K562 (cell line): Measurements from ENCODE around the gene GCNT2.

Experiments
- CAMTA2 ChIP-seq: fragments of 250-450 bp; sonication (Bioruptor Pico); conservative IDR thresholded peaks from 2 replicates; pipeline ENCODE4 v1.5.1; 2022
- GTF2F1 ChIP-seq: IDR thresholded peaks from 2 replicates; pipeline ENCODE4 v1.6.1; 2011; ENCODE audit warnings: low read depth, low read length, improper control_type of control experiment
- HDAC3 ChIP-seq: fragments of 450-650 bp; IDR thresholded peaks from 2 replicates; pipeline ENCODE4 v1.6.1; 2018; ENCODE audit warnings: borderline replicate concordance, mild to moderate bottlenecking, moderate library complexity; ENCODE audit not compliant: partially characterized antibody
- JUNB ChIP-seq: fragments of 450-650 bp; formaldehyde crosslinking; conservative IDR thresholded peaks from 2 replicates; pipeline ENCODE4 v1.4.0; 2020; ENCODE audit warnings: mild to moderate bottlenecking
- MAFF ChIP-seq: IDR thresholded peaks from 2 replicates; pipeline ENCODE4 v1.6.1; 2012; ENCODE audit warnings: low read length, improper control_type of control experiment
- NFYB ChIP-seq: IDR thresholded peaks from 2 replicates; pipeline ENCODE4 v1.6.1; 2011; ENCODE audit warnings: mild to moderate bottlenecking, moderate library complexity; ENCODE audit not compliant: insufficient read length; ENCODE audit errors: extremely low read depth
- NONO ChIP-seq, 2 experiments: fragments of 200-400 bp in 1 of 2; fragments of 450-650 bp in 1 of 2; formaldehyde crosslinking in 1 of 2; IDR thresholded peaks; 2 replicates each; pipeline ENCODE4 v1.6.1; 2017; ENCODE audit warnings: low read depth in 2 of 2, mild to moderate bottlenecking in 2 of 2, moderate library complexity in 2 of 2, low read length in 1 of 2
- POLR2A ChIP-seq: fragments of 450-650 bp; conservative IDR thresholded peaks from 2 replicates; pipeline ENCODE4 v1.6.1; 2016
- POLR2AphosphoS2 ChIP-seq: IDR thresholded peaks from 2 replicates; pipeline ENCODE4 v1.6.1; 2012; ENCODE audit warnings: low read length, improper control_type of control experiment
- YY1 ChIP-seq, 3 experiments: IDR thresholded peaks; 2 replicates each; pipeline ENCODE4 v1.6.1; 2011; ENCODE audit warnings: low read length in 2 of 3, mild to moderate bottlenecking in 2 of 3, moderate library complexity in 2 of 3, borderline replicate concordance in 1 of 3, control low read depth in 1 of 3, low read depth in 1 of 3; ENCODE audit not compliant: insufficient read depth in 3 of 3, insufficient replicate concordance in 2 of 3, control insufficient read depth in 1 of 3, insufficient read length in 1 of 3; ENCODE audit errors: extremely low read depth in 1 of 3
- ZFX ChIP-seq: sonication (generic); formaldehyde crosslinking; IDR thresholded peaks from 2 replicates; pipeline ENCODE4 v1.8.0; 2022; ENCODE audit warnings: mild to moderate bottlenecking, missing genetic modification reagents, moderate library complexity
- ZNF277 ChIP-seq: fragments of 250-450 bp; sonication (Bioruptor Pico); IDR thresholded peaks from 2 replicates; pipeline ENCODE4 v1.8.0; 2022; ENCODE audit warnings: inconsistent platforms, mild to moderate bottlenecking, moderate library complexity, borderline replicate concordance
- ZSCAN29 ChIP-seq: fragments of 450-650 bp; IDR thresholded peaks from 2 replicates; pipeline ENCODE4 v1.6.1; 2017
- TF ChIP-seq, protein P1 (sequence below): sonication (generic); formaldehyde crosslinking; IDR thresholded peaks from 2 replicates; pipeline ENCODE4 v1.8.0; 2022; ENCODE audit warnings: missing genetic modification reagents, mild to moderate bottlenecking, borderline replicate concordance

DNA sequence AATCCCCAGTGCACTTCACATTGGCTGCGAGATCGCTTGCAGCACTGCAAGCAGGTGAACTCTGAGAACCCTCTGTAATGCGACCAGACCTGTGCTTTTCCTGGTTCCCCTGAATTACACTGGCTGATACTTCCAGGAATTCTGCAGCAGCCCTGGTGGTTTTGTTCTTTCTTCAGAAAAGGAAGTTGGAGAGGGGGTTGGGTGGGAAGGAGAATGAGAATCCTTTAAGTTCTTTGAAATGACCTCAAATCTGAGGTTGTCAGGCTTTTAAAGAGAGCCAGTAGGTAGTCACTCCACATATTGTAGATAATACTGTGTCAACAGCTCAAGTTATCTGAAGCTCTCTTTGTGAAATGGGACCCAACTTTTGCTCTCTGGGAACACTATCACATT lies 62.4 kb downstream of the GCNT2 start:
- TF ChIP-seq MAFF (no peak), YY1 (IDR thresholded peaks at IDR 0.05; ENCODE audit: borderline replicate concordance in 1 of 3, control insufficient read depth in 1 of 3, extremely low read depth in 1 of 3, insufficient read depth in 3 of 3, insufficient read length in 1 of 3, insufficient replicate concordance in 2 of 3, low read depth in 1 of 3, low read length in 2 of 3) (no peak), ZSCAN29 (no peak), NONO (IDR thresholded peaks at IDR 0.05; ENCODE audit: low read depth in 2 of 2, low read length in 1 of 2) (no peak), JUNB (CRISPR knock-in tag) (no peak), ZFX (CRISPR knock-in tag) (no peak), POLR2A (no peak), HDAC3 (no peak), CAMTA2 (CRISPR knock-in tag) (no peak), ZNF277 (CRISPR knock-in tag) (no peak), NFYB (no peak), POLR2AphosphoS2 (no peak), GTF2F1 (no peak)
- TF ChIP-seq, protein P1, sequence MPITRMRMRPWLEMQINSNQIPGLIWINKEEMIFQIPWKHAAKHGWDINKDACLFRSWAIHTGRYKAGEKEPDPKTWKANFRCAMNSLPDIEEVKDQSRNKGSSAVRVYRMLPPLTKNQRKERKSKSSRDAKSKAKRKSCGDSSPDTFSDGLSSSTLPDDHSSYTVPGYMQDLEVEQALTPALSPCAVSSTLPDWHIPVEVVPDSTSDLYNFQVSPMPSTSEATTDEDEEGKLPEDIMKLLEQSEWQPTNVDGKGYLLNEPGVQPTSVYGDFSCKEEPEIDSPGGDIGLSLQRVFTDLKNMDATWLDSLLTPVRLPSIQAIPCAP (CRISPR knock-in tag): no peak
